DMS53 (cell line): ENCODE measurements around the gene MYO1A.
A peak's percentile ranks its signal among the peaks of the same experiment; 100 is the strongest.
"Not testable (repeated sequence)": the region's sequence is repeated elsewhere in the genome, so short reads cannot be mapped to it uniquely, and the experiment has no call there.

ENCODE experiments used
- DNase-seq: peaks from one replicate; lab custom pipeline; 2025; lab: John Stamatoyannopoulos, UW

Gene MYO1A

GRCh38 chr12:57087010-57087690 is 37.2 kb upstream of the MYO1A start:
- peak; percentile 78 for DNase-seq

- peak; percentile 47 for DNase-seq
These were observed 36.6 kb upstream of the MYO1A start for GRCh38 chr12:57086493-57087009.

GRCh38 chr12:57085999-57086492 is 36.1 kb upstream of the MYO1A start:
- no peak for DNase-seq

- no peak for DNase-seq
These were observed 30.9 kb upstream of the MYO1A start for GRCh38 chr12:57080855-57081254.

- no peak for DNase-seq
These were observed 29.9 kb upstream of the MYO1A start for GRCh38 chr12:57079821-57080220.

- peak; percentile 100 for DNase-seq
These were observed 28.8 kb upstream of the MYO1A start, which contains the start of gene NEMP1 for GRCh38 chr12:57078519-57079404. Gene NEMP1 (minus strand): TSS chr12:57078791. CDS start chr12:57078745, 46 bp downstream.

GRCh38 chr12:57073566-57074450 is 23.9 kb upstream of the MYO1A start:
- not testable (repeated sequence) for DNase-seq

GRCh38 chr12:57072661-57073060 is 22.7 kb upstream of the MYO1A start:
- DNase-seq, result no peak

GRCh38 chr12:57069523-57069922 is 19.6 kb upstream of the MYO1A start:
- peak; percentile 89 for DNase-seq

- DNase-seq, result no peak
These were observed 16.3 kb upstream of the MYO1A start for GRCh38 chr12:57066245-57066644.

- DNase-seq, result no peak
These were observed 14.2 kb upstream of the MYO1A start for GRCh38 chr12:57063991-57064685.

GRCh38 chr12:57058454-57058853 is 8.5 kb upstream of the MYO1A start:
- DNase-seq, result no peak

GRCh38 chr12:57057067-57057751 is 7.3 kb upstream of the MYO1A start:
- no peak for DNase-seq

GRCh38 chr12:57055824-57056223 is 5.9 kb upstream of the MYO1A start:
- no peak for DNase-seq

GRCh38 chr12:57053901-57054300 is 4.0 kb upstream of the MYO1A start:
- not testable (repeated sequence) for DNase-seq

GRCh38 chr12:57053146-57053545 is 3.2 kb upstream of the MYO1A start:
- not testable (repeated sequence) for DNase-seq

GRCh38 chr12:57051011-57051410 is 1.1 kb upstream of the MYO1A start:
- DNase-seq, result no peak

GRCh38 chr12:57049119-57049446 is 846 bp downstream of the MYO1A start:
- DNase-seq, result no peak

GRCh38 chr12:57048423-57049118 is 1.4 kb downstream of the MYO1A start:
- no peak for DNase-seq

- DNase-seq, result no peak
These were observed 1.9 kb downstream of the MYO1A start for GRCh38 chr12:57047981-57048380.
